Erythroblast (primary cell): ENCODE results near the gene CT45A9.

Experiments
- GATA1 ChIP-seq: IDR thresholded peaks from 2 replicates; pipeline ENCODE4 v1.6.1; 2011; ENCODE audit warnings: low read depth, mild to moderate bottlenecking, control low read depth, low read length, moderate library complexity
- POLR2A ChIP-seq: IDR thresholded peaks from 2 replicates; pipeline ENCODE4 v1.6.1; 2011; ENCODE audit warnings: mild to moderate bottlenecking, low read length

DNA sequence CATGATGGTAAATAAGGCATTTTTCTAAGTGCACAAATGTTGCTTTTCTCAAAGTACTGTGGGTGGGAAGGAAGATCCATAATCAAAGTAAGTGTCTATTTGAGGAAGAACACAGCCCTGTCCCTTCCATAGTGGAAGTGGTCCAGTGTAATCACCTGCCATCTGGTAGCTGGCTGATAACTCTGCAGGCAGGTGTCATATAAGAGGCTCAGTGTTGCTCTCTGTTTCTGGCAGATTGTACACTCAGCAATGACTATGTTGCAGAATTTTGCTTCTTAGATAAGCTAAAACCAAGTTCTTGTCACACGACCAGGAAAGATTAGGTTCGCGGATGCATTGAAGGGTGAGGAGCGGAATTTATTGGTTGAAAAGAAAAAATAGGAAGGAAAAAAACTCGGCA is 42.8 kb upstream of the CT45A9 start:
- no peak for TF ChIP-seq POLR2A
- no peak for TF ChIP-seq GATA1
